Inferior parietal cortex (tissue), 1 donor: ENCODE results near the gene STEAP2.
"Not testable (repeated sequence)": the region's sequence is repeated elsewhere in the genome, so short reads cannot be mapped to it uniquely, and the experiment has no call there.

ENCODE experiments used
- DNase-seq: peaks from one replicate; pipeline ENCODE4 v3.0.0-alpha.2; 2016; ENCODE audit errors: extremely low spot score

The STEAP2 gene

GRCh38 chr7:90233569-90233968 is 22.0 kb downstream of the STEAP2 start:
- DNase-seq, result no peak

GRCh38 chr7:90236721-90237289 is 25.3 kb downstream of the STEAP2 start:
- DNase-seq, result no peak

- no peak for DNase-seq
Observed at GRCh38 chr7:90238022-90238421, 26.5 kb downstream of the STEAP2 start.

GRCh38 chr7:90238583-90238982 is 27.0 kb downstream of the STEAP2 start:
- DNase-seq, result no peak

GRCh38 chr7:90239050-90239449 is 27.5 kb downstream of the STEAP2 start:
- no peak for DNase-seq

GRCh38 chr7:90239625-90240228 is 28.2 kb downstream of the STEAP2 start:
- no peak for DNase-seq

GRCh38 chr7:90242369-90243168 is 31.0 kb downstream of the STEAP2 start:
- no peak for DNase-seq

- no peak for DNase-seq
Observed at GRCh38 chr7:90243556-90243955, 32.0 kb downstream of the STEAP2 start.

- no peak for DNase-seq
Observed at GRCh38 chr7:90244565-90244908, 33.0 kb downstream of the STEAP2 start.

- DNase-seq, result peak; percentile 92
Observed at GRCh38 chr7:90244909-90245851, 33.6 kb downstream of the STEAP2 start, which contains the start of gene CFAP69. TSS of gene CFAP69 (plus strand) at chr7:90245174. CDS start at chr7:90245425, 251 bp downstream.

- DNase-seq, result no peak
Observed at GRCh38 chr7:90246171-90246570, 34.6 kb downstream of the STEAP2 start.

- DNase-seq, result no peak
Observed at GRCh38 chr7:90248706-90249105, 37.2 kb downstream of the STEAP2 start.

- no peak for DNase-seq
Observed at GRCh38 chr7:90250601-90251303, 39.2 kb downstream of the STEAP2 start.

- no peak for DNase-seq
Observed at GRCh38 chr7:90251304-90251635, 39.7 kb downstream of the STEAP2 start.

- DNase-seq, result not testable (repeated sequence)
Observed at GRCh38 chr7:90256011-90256410, 44.5 kb downstream of the STEAP2 start.

- peak; percentile 26 for DNase-seq
Observed at GRCh38 chr7:90256778-90257177, 45.2 kb downstream of the STEAP2 start.

GRCh38 chr7:90261441-90261840 is 49.9 kb downstream of the STEAP2 start:
- no peak for DNase-seq

- DNase-seq, result no peak
Observed at GRCh38 chr7:90262438-90262837, 50.9 kb downstream of the STEAP2 start.

- no peak for DNase-seq
Observed at GRCh38 chr7:90266808-90267207, 55.3 kb downstream of the STEAP2 start.

GRCh38 chr7:90267263-90267858 is 55.8 kb downstream of the STEAP2 start:
- no peak for DNase-seq

- DNase-seq, result no peak
Observed at GRCh38 chr7:90269163-90269562, 57.6 kb downstream of the STEAP2 start.
